ENCODE measurements around the gene NPEPPS. TPM values are rescaled to one million over a fixed set of nuclear protein-coding genes. Genes with fewer than 3 reads are reported as not detected.

The NPEPPS gene
- total and polyA plus RNA-seq, 2 of the 8 experiments (the other 6 are each of a cell fraction or from before 2014, with no cell fraction given) = 53.6 to 118 TPM

- TF ChIP-seq EZH2 (IDR thresholded peaks at IDR 0.05; ENCODE audit: low read depth, low read length, severe bottlenecking) = no peak
- no peak for TF ChIP-seq SIX5 (IDR thresholded peaks at IDR 0.05; ENCODE audit: low read depth, low read length)
- 0 out of 2 replicates have a peak, but pooled peaks have one; percentile 2 for TF ChIP-seq TCF12 (IDR thresholded peaks at IDR 0.05; ENCODE audit: low read depth, low read length)
- peak in 1 of 2 experiments; percentile 15; a peak in 1 of 4 replicates for TF ChIP-seq HDAC2 (IDR thresholded peaks at IDR 0.05; ENCODE audit: borderline replicate concordance in 1 of 2, low read depth in 2 of 2, low read length in 2 of 2)
- peak; percentile 27; the same call in 1 of the 2 replicates for TF ChIP-seq KDM5A (IDR thresholded peaks at IDR 0.05; ENCODE audit: low read length)
- TF ChIP-seq FOSL1 (IDR thresholded peaks at IDR 0.05; ENCODE audit: insufficient read depth, low read depth, low read length) = no peak
- TF ChIP-seq SP4 (IDR thresholded peaks at IDR 0.05; ENCODE audit: low read length) = no peak
- no peak for TF ChIP-seq GABPA (IDR thresholded peaks at IDR 0.05; ENCODE audit: borderline replicate concordance, insufficient read depth, low read length)
- no peak for TF ChIP-seq BCL11A (IDR thresholded peaks at IDR 0.05; ENCODE audit: low read depth in 2 of 2, low read length in 2 of 2)
- no peak for TF ChIP-seq RNF2 (IDR thresholded peaks at IDR 0.05; ENCODE audit: borderline replicate concordance, low read depth, low read length, missing control alignments, poor library complexity, severe bottlenecking)
- TF ChIP-seq E2F6 (IDR thresholded peaks at IDR 0.05) = peak; percentile 99
- TF ChIP-seq CTBP2 (IDR thresholded peaks at IDR 0.05; ENCODE audit: borderline replicate concordance, insufficient read depth, insufficient read length, low read length) = no peak
- peak; percentile 68; the same call in 1 of the 2 replicates for TF ChIP-seq PHF8 (conservative IDR thresholded peaks at IDR 0.05; ENCODE audit: low read depth, low read length)
- TF ChIP-seq KDM4A (IDR thresholded peaks at IDR 0.05; ENCODE audit: low read depth, low read length, severe bottlenecking) = peak; percentile 28
- TF ChIP-seq YY1 (IDR thresholded peaks at IDR 0.05; ENCODE audit: low read depth, low read length) = no peak
- TF ChIP-seq EP300 (IDR thresholded peaks at IDR 0.05; ENCODE audit: borderline replicate concordance in 1 of 2, low read depth in 2 of 2, low read length in 2 of 2) = peak; percentile 10 to 79; a peak in 2 of 3 replicates
- TF ChIP-seq POU5F1 (IDR thresholded peaks at IDR 0.05; ENCODE audit: low read depth, low read length) = no peak
- TF ChIP-seq KDM1A (IDR thresholded peaks at IDR 0.05; ENCODE audit: borderline replicate concordance, low read length) = 0 out of 2 replicates have a peak, but pooled peaks have one; percentile 13
- peak; percentile 37 for TF ChIP-seq NANOG (IDR thresholded peaks at IDR 0.05; ENCODE audit: insufficient read depth, low read depth, low read length, poor library complexity, severe bottlenecking)
Measured at GRCh38 chr17:47649153-47649971, 118.5 kb downstream of the NPEPPS start, which contains the start of gene KPNB1 (continued).

Measured in H1 (cell line).